ENCODE results near the gene FPR1. TPM values are rescaled to one million over a fixed set of nuclear protein-coding genes. Genes with fewer than 3 reads are reported as not detected.

FPR1 gene
- total RNA-seq, 8 experiments from 2014 or later = 0.36 to 0.97 (median 0.43) TPM; not detected in 5

- in situ Hi-C loops (cut with MboI; ENCODE audit: low pct_unique_long_range_greater_than_20kb in 2 of 9, low sequenced_read_pairs in 9 of 9, unreplicated experiment in 9 of 9) = loop anchor here in 2 of 9 experiments (25.0 kb wide), 1 partner anchor 327 kb away; the partner anchor contains the start of gene SIGLEC8 (in 2 of the 2)
- no peak for ATAC-seq (replicated peaks in 6 of 8)
- Histone ChIP-seq H3K27ac (no peak overlapping the region), H3K4me1 (replicated peaks in 1 of 2) (no peaks in the 10 kb centered on the region), H3K4me3 (no peak overlapping the region)
- 7 to 77% (median 50%) methylated on average over 2 to 4 of the region's 6 CpGs for WGBS, 10 experiments
Measured at GRCh38 chr19:51789061-51789795, 37.5 kb upstream of the FPR1 start.

- WGBS, 10 experiments = 11 to 69% (median 31%) methylated on average over 1 to 2 of the region's 2 CpGs
- Histone ChIP-seq H3K27ac (no peak overlapping the region), H3K4me1 (replicated peaks in 1 of 2) (no peaks in the 10 kb centered on the region), H3K4me3 (no peak overlapping the region)
- no peak for ATAC-seq (replicated peaks in 6 of 8)
- in situ Hi-C loops (cut with MboI; ENCODE audit: low pct_unique_long_range_greater_than_20kb in 2 of 9, low sequenced_read_pairs in 9 of 9, unreplicated experiment in 9 of 9) = loop anchor here in 2 of 9 experiments (25.0 kb wide), 1 partner anchor 326 kb away; the partner anchor contains the start of gene SIGLEC8 (in 2 of the 2)
Measured at GRCh38 chr19:51788029-51788428, 36.4 kb upstream of the FPR1 start.

- Histone ChIP-seq H3K4me3 (no peak overlapping the region), H3K27ac (no peak overlapping the region), H3K4me1 (replicated peaks in 1 of 2) (no peaks in the 10 kb centered on the region)
- no peak for ATAC-seq (replicated peaks in 6 of 8)
- WGBS, 10 experiments = 0 to 80% (median 35%) methylated on average over 1 to 6 of the region's 6 CpGs; no CpG with 5 or more reads in 1 of the 10 experiments
- in situ Hi-C loops (cut with MboI; ENCODE audit: low pct_unique_long_range_greater_than_20kb in 2 of 9, low sequenced_read_pairs in 9 of 9, unreplicated experiment in 9 of 9) = loop anchor here in 2 of 9 experiments (25.0 kb wide), 1 partner anchor 325 kb away; the partner anchor contains the start of gene SIGLEC8 (in 2 of the 2)
Measured at GRCh38 chr19:51786646-51787494, 35.2 kb upstream of the FPR1 start.

GRCh38 chr19:51784922-51785690 is 33.4 kb upstream of the FPR1 start:
- H3K4me1 ChIP-seq (replicated peaks in 1 of 2) = no peaks in the 10 kb centered on the region
- WGBS, 10 experiments = 0 to 100% (median 53%) methylated on average over 2 to 5 of the region's 6 CpGs
- H3K4me3 ChIP-seq = no peak overlapping the region
- ATAC-seq (replicated peaks in 6 of 8) = peak in 3 of 8 experiments; percentile 85 to 99 (median 98)
- no peak overlapping the region for H3K27ac ChIP-seq
- in situ Hi-C loops (cut with MboI; ENCODE audit: low pct_unique_long_range_greater_than_20kb in 2 of 9, low sequenced_read_pairs in 9 of 9, unreplicated experiment in 9 of 9) = loop anchor here in 2 of 9 experiments (25.0 kb wide), 1 partner anchor 323 kb away; the partner anchor contains the start of gene SIGLEC8 (in 2 of the 2)

GRCh38 chr19:51784109-51784785 is 32.6 kb upstream of the FPR1 start:
- WGBS, 10 experiments = 31 to 94% (median 48%) methylated on average over 3 to 6 of the region's 6 CpGs

GRCh38 chr19:51783372-51783771 is 31.7 kb upstream of the FPR1 start:
- Histone ChIP-seq H3K4me1 (replicated peaks in 1 of 2) (no peaks in the 10 kb centered on the region), H3K27ac (no peak overlapping the region), H3K4me3 (no peak overlapping the region)
- in situ Hi-C loops (cut with MboI; ENCODE audit: low pct_unique_long_range_greater_than_20kb in 2 of 9, low sequenced_read_pairs in 9 of 9, unreplicated experiment in 9 of 9) = loop anchor here in 2 of 9 experiments (25.0 kb wide), 1 partner anchor 321 kb away; the partner anchor contains the start of gene SIGLEC8 (in 2 of the 2)
- WGBS, 10 experiments = 5 to 75% (median 24%) methylated on average over 1 to 3 of the region's 3 CpGs; no CpG with 5 or more reads in 2 of the 10 experiments
- ATAC-seq (replicated peaks in 6 of 8) = peak in 3 of 8 experiments; percentile 3 to 82 (median 4)

More at GRCh38 chr19:51784109-51784785, 32.6 kb upstream of the FPR1 start:
- in situ Hi-C loops (cut with MboI; ENCODE audit: low pct_unique_long_range_greater_than_20kb in 2 of 9, low sequenced_read_pairs in 9 of 9, unreplicated experiment in 9 of 9) = loop anchor here in 2 of 9 experiments (25.0 kb wide), 1 partner anchor 322 kb away; the partner anchor contains the start of gene SIGLEC8 (in 2 of the 2)
- Histone ChIP-seq H3K27ac (no peak overlapping the region), H3K4me1 (replicated peaks in 1 of 2) (no peaks in the 10 kb centered on the region), H3K4me3 (no peak overlapping the region)
- ATAC-seq (replicated peaks in 6 of 8) = peak in 2 of 8 experiments; percentile 3 to 8

GRCh38 chr19:51781999-51782398 is 30.3 kb upstream of the FPR1 start:
- ATAC-seq (replicated peaks in 6 of 8) = no peak
- H3K4me3 ChIP-seq = no peak overlapping the region
- 0 to 90% (median 42%) methylated on average over 1 to 3 of the region's 3 CpGs; no CpG with 5 or more reads in 1 of the 10 experiments for WGBS, 10 experiments
- no peak overlapping the region for H3K27ac ChIP-seq
- H3K4me1 ChIP-seq (replicated peaks in 1 of 2) = no peaks in the 10 kb centered on the region
- in situ Hi-C loops (cut with MboI; ENCODE audit: low pct_unique_long_range_greater_than_20kb in 2 of 9, low sequenced_read_pairs in 9 of 9, unreplicated experiment in 9 of 9) = loop anchor here in 2 of 9 experiments (25.0 kb wide), 1 partner anchor 320 kb away; the partner anchor contains the start of gene SIGLEC8 (in 2 of the 2)

- no peak for ATAC-seq (replicated peaks in 6 of 8)
- in situ Hi-C loops (cut with MboI; ENCODE audit: low pct_unique_long_range_greater_than_20kb in 2 of 9, low sequenced_read_pairs in 9 of 9, unreplicated experiment in 9 of 9) = loop anchor here in 2 of 9 experiments (25.0 kb wide), 1 partner anchor 318 kb away; the partner anchor contains the start of gene SIGLEC8 (in 2 of the 2)
- WGBS, 10 experiments = 0 to 50% (median 20%) methylated on average over 1 to 2 of the region's 2 CpGs; no CpG with 5 or more reads in 3 of the 10 experiments
- Histone ChIP-seq H3K27ac (no peak overlapping the region), H3K4me3 (no peak overlapping the region), H3K4me1 (replicated peaks in 1 of 2) (no peaks in the 10 kb centered on the region)
Measured at GRCh38 chr19:51780270-51780669, 28.6 kb upstream of the FPR1 start.

- WGBS, 10 experiments = 0 to 100% (median 50%) methylated on average over 1 to 2 of the region's 2 CpGs; no CpG with 5 or more reads in 3 of the 10 experiments
- no peaks in the 10 kb centered on the region for H3K4me1 ChIP-seq (replicated peaks in 1 of 2)
- ATAC-seq (replicated peaks in 6 of 8) = no peak
- in situ Hi-C loops (cut with MboI; ENCODE audit: low pct_unique_long_range_greater_than_20kb in 2 of 9, low sequenced_read_pairs in 9 of 9, unreplicated experiment in 9 of 9) = loop anchor here in 3 of 9 experiments (10.0 to 25.0 kb wide), 2 partner anchors 55 to 317 kb away; partner anchors contain the start of genes SIGLEC8 (in 2 of the 3) and HAS1 (in 1 of the 3)
- H3K4me3 ChIP-seq = no peak overlapping the region
- no peak overlapping the region for H3K27ac ChIP-seq
Measured at GRCh38 chr19:51779703-51780102, 28.0 kb upstream of the FPR1 start.

GRCh38 chr19:51779181-51779580 is 27.5 kb upstream of the FPR1 start:
- no peaks in the 10 kb centered on the region for H3K4me1 ChIP-seq (replicated peaks in 1 of 2)
- no peak for ATAC-seq (replicated peaks in 6 of 8)
- WGBS, 10 experiments = 33 to 100% (median 67%) methylated on average over 1 of the region's 1 CpG; no CpG with 5 or more reads in 3 of the 10 experiments
- in situ Hi-C loops (cut with MboI; ENCODE audit: low pct_unique_long_range_greater_than_20kb in 2 of 9, low sequenced_read_pairs in 9 of 9, unreplicated experiment in 9 of 9) = loop anchor here in 3 of 9 experiments (10.0 to 25.0 kb wide), 2 partner anchors 54 to 317 kb away; partner anchors contain the start of genes SIGLEC8 (in 2 of the 3) and HAS1 (in 1 of the 3)
- no peak overlapping the region for H3K27ac ChIP-seq
- no peak overlapping the region for H3K4me3 ChIP-seq

All from motor neuron (in vitro differentiated cells).